H4 (cell line): ENCODE data around the gene TXK. TPM values are rescaled to one million over a fixed set of nuclear protein-coding genes. Genes with fewer than 3 reads are reported as not detected.

ENCODE experiments used
- DNase-seq: peaks from one replicate; pipeline ENCODE4 v3.0.0-alpha.2; 2015; ENCODE audit warnings: low spot score
- total RNA-seq: library from RNA; depleted of rRNA; stranded (reverse); fragments of >200 nt; shearing (Covaris generic); gene quantifications from 2 replicates; pipeline ENCODE4 v1.2.3, GENCODE V29; 2014

The TXK gene
- total RNA-seq, 1 experiment from 2014 or later = 0.06 TPM

DNA sequence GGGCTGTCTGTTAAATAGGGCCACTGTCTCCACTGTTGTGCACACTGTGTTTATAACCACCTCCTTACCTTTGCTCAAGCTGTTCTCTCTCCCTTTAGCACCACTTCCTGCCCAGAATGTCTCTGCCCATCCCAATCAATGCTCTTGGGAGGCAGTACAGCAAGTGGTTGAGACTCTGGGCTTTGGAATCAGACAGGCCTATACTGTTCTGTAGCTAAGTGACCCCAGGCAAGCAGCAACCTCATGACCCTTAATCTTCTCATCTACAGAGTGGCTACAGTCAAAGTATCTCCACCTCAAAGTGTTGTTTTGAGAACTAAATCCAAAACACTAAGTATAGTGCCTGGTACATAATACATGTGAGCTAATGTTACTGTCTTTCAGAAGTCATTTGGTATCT is 3.8 kb upstream of the TXK start:
- no peak for DNase-seq

- DNase-seq = peak; percentile 26
Measured at GRCh38 chr4:48133669-48134068, 381 bp downstream of the TXK start.

- DNase-seq = no peak
Measured at GRCh38 chr4:48131736-48132135, 2.3 kb downstream of the TXK start.

GRCh38 chr4:48130100-48130499 is 4.0 kb downstream of the TXK start:
- no peak for DNase-seq

DNA sequence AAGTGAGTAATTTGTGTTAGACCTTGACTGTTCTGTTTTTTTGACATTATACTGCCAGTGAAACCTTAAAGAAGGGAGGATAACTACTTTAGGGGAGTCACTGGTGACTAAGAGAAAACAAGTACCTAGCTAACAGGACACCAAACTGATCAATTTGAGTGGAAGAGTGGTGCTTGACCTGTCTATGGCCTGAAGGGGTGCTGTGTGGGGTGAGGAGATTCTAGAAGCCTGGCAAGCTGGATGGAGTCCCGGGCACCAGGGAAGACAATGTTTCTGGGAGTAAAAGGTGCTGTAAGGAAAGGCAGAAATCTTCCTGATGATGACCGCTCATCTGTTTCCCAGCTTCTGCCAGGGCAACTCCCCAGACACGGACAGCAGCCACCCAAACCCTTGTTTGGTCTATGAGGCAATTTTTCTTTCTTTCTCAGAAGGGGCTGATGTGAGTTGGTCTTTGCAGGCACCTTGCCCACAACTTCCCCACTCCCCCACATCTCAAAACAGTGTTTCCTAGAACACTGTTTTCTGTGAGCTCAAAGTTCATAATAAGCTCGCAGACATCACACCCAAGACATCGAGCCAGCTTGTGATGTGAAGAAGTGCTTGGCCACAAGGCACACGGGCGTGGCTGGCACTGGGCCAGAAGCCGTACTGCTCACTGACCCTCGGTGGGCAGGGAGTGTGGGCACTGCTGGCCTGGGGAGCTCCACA is 4.6 kb downstream of the TXK start:
- no peak for DNase-seq

DNA sequence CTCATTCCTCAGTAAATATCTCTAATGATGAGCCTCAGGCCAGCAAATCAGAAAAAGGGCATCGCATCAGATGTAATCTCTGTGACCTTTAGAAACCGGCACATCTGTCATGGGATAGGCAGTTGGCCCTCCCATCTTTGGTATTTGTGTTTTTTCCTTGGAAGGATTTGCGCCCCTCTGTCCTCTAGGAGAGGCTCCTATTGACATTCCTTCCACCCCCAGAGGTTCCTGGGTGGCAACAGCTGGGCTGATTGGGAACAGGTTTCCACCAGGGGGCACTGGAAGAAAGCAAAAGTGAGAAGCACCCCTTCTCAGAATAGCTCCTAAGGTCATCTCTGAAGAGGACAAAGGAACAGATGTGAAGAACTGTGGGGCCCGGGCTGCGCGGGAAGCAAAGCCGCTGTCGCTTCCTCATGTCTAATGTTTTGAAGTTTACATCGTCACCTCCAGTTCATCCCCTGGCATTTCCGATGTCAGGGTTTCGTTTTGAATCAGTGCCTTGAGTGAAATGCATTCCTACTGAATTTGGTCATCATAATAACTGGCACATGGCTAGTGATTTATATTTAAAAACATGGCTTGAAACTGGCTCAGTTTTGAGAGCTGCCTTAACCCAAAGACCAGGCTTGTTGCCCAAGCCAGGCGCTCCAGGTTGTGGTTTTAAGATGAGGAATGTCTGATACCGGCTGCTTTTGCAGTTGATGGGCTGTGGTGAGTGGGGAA is 6.2 kb downstream of the TXK start:
- peak; percentile 95 for DNase-seq

GRCh38 chr4:48127231-48127630 is 6.8 kb downstream of the TXK start:
- DNase-seq = no peak

GRCh38 chr4:48126621-48127020 is 7.4 kb downstream of the TXK start:
- DNase-seq = no peak

DNA sequence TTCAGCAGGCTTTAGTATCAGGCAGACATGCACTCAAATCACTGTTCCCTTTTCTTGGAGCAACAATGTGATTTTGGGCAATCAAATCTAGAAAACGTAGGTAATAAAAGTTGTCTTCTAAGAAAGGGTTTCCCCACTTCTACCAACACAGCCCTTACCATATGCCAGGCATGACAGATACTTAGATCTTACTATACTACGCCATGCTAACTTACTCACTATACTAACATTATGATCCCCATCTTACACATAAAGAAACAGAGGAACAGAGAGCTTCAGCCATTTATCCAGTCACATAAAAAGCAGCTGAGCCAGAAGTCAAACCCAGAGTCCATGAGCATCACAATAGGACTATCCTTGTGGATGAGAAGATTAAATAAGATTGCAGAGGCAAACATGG is 9.2 kb downstream of the TXK start:
- no peak for DNase-seq

GRCh38 chr4:48122756-48123155 is 11.3 kb downstream of the TXK start:
- DNase-seq = no peak

DNA sequence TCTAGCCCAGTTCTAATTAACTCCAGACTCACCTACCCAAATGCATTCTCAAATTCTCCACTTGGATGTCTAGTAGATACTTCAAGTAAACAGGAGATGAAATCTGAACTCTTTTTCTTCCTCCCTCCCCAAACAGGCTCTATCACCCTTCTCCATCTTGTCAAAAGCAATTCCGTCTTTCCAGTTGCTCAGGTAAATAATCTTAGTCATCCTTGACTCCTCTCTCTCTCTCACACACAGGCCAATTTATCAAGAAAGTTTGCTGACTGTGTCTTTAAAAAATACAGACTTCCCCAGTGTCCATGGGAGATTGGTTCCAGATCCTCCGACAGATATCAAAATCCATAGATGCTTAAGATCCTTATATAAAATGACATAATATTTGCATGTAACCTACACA is 12.9 kb downstream of the TXK start:
- no peak for DNase-seq

GRCh38 chr4:48120132-48120531 is 13.9 kb downstream of the TXK start:
- no peak for DNase-seq

GRCh38 chr4:48119646-48120045 is 14.4 kb downstream of the TXK start:
- DNase-seq = no peak

- no peak for DNase-seq
Measured at GRCh38 chr4:48118081-48118480, 16.0 kb downstream of the TXK start.

- no peak for DNase-seq
Measured at GRCh38 chr4:48116582-48116981, 17.5 kb downstream of the TXK start.

- DNase-seq = no peak
Measured at GRCh38 chr4:48114412-48114811, 19.6 kb downstream of the TXK start.

DNA sequence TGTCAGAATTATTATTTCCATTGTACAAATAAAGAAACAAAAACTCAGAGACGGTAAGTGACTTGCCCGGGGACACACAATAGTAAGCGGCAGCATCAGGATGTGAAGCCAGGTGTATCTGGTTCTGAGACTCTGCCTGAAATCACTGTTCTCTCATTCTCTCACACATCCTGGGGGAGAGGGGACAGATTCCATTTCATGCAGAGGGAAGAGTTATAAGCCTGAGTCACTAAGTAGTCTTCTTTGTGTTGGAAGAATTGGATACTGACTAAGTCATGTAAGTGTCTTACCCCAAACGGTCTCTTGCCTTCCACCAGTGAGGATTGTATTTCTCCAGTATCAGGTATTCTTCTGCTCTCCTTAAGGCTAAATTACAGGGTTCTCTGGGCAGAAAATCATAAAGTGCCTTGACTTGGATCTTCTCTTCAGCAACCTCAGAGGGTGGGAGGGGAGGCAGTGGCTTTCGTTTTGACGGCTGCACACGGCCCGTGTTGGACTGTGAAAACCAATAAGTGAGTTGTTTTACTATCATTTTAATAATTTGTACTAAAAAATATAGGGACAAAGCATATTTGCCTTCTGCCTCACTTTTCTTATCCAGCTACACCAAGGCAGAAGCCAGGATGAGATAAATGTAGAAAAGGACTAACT is 21.9 kb downstream of the TXK start:
- DNase-seq = no peak

GRCh38 chr4:48110452-48110978 is 23.5 kb downstream of the TXK start:
- no peak for DNase-seq

- peak; percentile 70 for DNase-seq
Measured at GRCh38 chr4:48109413-48110263, 24.4 kb downstream of the TXK start.

DNA sequence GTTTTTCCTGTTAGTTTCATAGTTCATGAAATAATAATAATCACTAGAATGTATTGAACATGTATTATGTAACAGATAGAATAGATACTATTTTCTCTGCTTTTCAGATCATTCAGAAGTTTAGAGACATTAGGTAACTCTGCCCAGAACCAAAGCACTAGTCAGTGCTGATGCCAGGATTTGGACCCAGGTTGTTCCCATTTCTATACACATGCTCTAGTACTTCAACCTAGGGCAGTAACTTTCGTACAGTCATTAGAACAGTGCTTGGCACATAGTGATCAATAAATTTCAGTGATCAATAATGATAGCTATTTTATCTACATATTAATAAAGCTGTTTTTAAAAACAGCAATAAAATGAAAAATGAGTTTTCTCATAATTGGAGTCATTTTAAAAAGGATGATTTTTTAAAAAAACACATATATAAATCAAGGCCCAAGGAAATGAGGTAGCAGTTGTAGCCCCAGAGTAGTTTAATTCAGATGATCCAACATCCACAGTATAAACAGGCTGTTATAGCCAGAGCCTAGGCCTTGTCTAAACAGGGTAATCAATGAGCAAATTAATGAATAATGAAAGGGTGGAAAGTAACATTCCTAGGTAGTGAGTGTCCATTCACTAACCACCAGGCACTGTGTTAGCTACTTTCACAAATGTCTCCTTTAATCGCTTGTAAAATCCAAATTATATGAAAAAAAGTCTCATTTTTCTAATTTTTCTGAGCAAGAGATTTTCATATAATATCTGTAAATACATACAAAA is 25.6 kb downstream of the TXK start:
- DNase-seq = no peak

DNA sequence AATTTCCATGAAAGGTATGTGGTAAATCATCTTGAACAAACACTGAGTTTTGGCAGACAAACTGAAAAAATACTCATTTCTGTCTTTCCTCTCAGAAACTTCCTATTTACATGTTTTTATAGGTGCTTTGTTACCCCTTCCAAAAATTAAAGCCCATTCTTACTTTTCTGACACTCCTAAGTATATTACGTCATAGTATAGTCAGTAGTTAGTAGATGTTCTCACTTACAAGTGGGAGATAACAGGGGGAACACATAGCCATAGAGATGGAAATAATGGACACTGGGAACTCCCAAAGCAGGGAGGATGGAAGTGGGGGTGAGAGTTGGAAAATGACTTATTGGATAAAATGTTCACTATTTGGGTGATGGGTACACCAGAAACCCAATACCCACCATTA is 28.8 kb downstream of the TXK start:
- no peak for DNase-seq
